ENCODE results near the gene PILRB. TPM values are rescaled to one million over a fixed set of nuclear protein-coding genes. Genes with fewer than 3 reads are reported as not detected.
"Not testable (repeated sequence)": the region's sequence is repeated elsewhere in the genome, so short reads cannot be mapped to it uniquely, and the experiment has no call there.

The PILRB gene
- total RNA-seq, 1 experiment from 2014 or later, result 50.1 TPM

GRCh38 chr7:100382234-100382853 lies 24.4 kb downstream of the PILRB start:
- H4K8ac ChIP-seq (replicated peaks; ENCODE audit: insufficient read length, low read depth, low read length); H3K14ac ChIP-seq (ENCODE audit: insufficient read depth, low read length); H3K4ac ChIP-seq (ENCODE audit: low read depth, low read length); H3K27ac Mint-ChIP-seq; H3K79me1 ChIP-seq (ENCODE audit: insufficient read depth, low read depth, low read length, poor library complexity, severe bottlenecking); H3K27me3 Mint-ChIP-seq (ENCODE audit: low read depth); H3K27ac ChIP-seq (ENCODE audit: insufficient read length, low read depth, low read length); H2BK15ac ChIP-seq (ENCODE audit: low read depth, low read length); H2AK5ac ChIP-seq (ENCODE audit: insufficient read length, low read length); H2BK120ac ChIP-seq (ENCODE audit: low read depth, low read length, poor library complexity, severe bottlenecking); H3K4me3 Mint-ChIP-seq; H3K79me2 ChIP-seq (ENCODE audit: insufficient read depth, low read length); H2BK12ac ChIP-seq (ENCODE audit: insufficient read length, low read depth, low read length); H3K4me2 ChIP-seq (ENCODE audit: insufficient read depth, insufficient read length, low read length); H3K23me2 ChIP-seq (ENCODE audit: insufficient read length, low read depth, low read length, poor library complexity, severe bottlenecking); H3K9me3 ChIP-seq (ENCODE audit: control insufficient read depth, low read depth, low read length); H3T11ph ChIP-seq (ENCODE audit: low read length); H3K9me3 Mint-ChIP-seq; H3K23ac ChIP-seq (ENCODE audit: insufficient read length, low read depth, low read length); H3K27me3 ChIP-seq (ENCODE audit: insufficient read depth, low read length); H4K91ac ChIP-seq (ENCODE audit: insufficient read length, low read depth, low read length); H2BK5ac ChIP-seq (ENCODE audit: insufficient read length, low read length); H2BK20ac ChIP-seq (ENCODE audit: low read depth, low read length, poor library complexity, severe bottlenecking); H3K18ac ChIP-seq (ENCODE audit: insufficient read length, low read depth, low read length); H2AFZ ChIP-seq (ENCODE audit: low read length); H3K4me1 Mint-ChIP-seq; H3K4me1 ChIP-seq (ENCODE audit: insufficient read depth, low read length); H3K9ac ChIP-seq (ENCODE audit: extremely low read depth, insufficient read length, low read length); H4K5ac ChIP-seq (ENCODE audit: insufficient read length, low read depth, low read length); H3K56ac ChIP-seq (ENCODE audit: insufficient read length, low read depth, low read length); H3K36me3 Mint-ChIP-seq (ENCODE audit: insufficient read depth in 1 of 3, low read depth in 3 of 3); H4K20me1 ChIP-seq (ENCODE audit: control insufficient read depth, insufficient read depth, insufficient read length): not testable (repeated sequence)
- WGBS (ENCODE audit: extremely low coverage, insufficient read length, low lambda C conversion rate), result no CpG with 5 or more reads among the region's 8 CpGs
- peak; percentile 70 for DNase-seq

All from H9 (cell line).